ENCODE data around the gene CBX1.
A peak's percentile ranks its signal among the peaks of the same experiment; 100 is the strongest.
"Not testable (repeated sequence)": the region's sequence is repeated elsewhere in the genome, so short reads cannot be mapped to it uniquely, and the experiment has no call there.

CBX1 gene

DNA sequence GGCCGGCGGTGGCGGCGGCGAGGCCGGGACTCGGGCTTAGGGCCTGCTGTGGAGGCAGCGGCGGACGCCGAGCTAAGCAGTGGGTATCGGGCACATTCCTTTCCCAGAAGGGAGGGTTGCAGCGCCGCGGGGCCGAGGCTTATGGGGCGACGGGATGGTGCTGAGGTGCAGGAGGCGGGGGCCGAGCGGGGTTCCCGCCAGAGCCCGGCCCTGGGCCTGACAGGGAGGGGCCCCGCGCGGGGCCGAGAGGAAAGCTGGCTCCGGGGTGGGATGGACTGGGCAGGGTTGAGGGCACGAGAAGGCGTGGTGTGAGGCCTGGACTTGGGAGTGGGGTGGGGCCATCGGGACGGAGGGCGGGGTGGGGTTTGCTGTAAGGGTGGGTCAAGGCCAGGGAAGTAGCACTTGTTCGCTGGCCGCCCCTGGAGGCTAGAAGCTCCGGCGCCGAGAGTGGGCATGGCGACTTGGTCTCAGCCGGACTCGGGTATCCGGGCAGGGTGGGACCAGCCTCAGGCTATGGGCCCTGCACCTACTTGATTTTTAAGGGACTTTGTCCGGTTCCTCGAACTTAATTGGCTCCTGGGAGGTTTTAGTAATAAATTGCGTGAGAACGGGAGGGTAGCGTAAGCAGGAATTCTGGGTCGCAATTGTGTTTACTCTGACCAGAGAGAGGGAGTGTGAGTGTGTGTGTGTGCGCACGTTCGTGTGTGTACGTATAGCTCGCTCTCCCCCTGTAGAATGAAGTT, 52.7 kb downstream of the CBX1 start:
- peak; percentile 80 for DNase-seq

DNA sequence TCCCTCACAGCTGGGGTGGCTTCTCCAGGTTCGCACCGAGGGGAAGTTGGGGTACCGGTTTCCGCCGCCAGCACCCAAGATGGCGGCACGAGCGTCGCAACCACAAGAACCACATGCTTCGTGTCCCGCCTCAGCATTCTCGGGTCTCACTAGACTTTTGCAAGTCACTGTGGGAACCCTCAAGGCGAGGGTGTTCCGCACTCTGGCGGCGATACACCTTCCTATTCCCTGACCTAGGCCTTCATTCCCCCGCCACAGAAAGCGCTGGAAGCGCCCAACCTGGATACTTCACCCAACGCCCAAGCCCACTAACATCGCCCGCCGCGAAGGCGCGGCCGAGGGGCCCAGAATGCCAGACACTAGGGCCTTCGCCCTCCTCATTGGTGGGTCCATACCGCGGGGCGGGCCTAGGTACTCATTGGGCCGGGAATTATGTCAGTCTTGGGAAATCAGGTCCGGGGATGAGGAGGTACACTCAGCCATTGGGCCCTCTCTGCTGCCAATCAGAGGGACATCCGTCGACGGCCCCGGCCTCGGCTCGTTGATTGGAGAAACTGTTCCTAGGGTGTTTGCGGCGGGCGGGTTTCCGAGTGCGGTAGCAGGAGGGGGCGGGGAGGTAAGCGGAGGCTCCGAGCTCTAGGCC, 53.4 kb downstream of the CBX1 start, which contains the start of gene NFE2L1:
TSS of gene NFE2L1 (plus strand) at position 619 of the 643 bp plus-strand sequence. CDS start 2,760 bp downstream, outside the sequence.
- DNase-seq = peak; percentile 100

DNA sequence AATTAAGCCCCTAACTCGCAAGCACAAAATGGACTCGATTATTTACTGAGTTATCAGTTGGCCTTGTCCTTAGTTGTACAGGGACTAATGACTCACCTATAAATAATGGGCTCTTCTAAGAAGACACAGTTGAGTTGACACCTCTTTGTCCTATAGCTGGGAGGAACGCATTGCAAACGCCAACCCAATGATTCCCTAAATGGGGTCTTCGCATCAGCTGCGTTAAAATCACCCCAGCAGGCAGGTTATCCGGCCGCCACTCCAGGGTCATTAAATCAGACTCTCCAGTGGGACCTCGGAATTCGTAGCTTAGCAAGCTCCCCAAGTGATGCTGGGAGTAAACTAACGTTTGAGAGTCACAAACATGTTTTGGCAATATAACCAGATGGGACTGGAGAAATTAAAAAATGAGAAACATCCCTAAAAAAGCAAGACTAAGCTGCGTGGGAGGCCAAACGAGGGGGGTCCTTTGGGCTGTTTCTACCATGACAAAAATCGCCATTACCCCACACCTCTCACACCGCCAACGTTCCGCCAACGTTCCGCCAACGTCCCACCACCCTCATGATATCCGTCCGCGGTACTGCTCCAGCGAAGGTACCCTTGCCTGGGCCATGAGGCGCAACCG, 54.1 kb downstream of the CBX1 start:
- peak; percentile 28 for DNase-seq

DNA sequence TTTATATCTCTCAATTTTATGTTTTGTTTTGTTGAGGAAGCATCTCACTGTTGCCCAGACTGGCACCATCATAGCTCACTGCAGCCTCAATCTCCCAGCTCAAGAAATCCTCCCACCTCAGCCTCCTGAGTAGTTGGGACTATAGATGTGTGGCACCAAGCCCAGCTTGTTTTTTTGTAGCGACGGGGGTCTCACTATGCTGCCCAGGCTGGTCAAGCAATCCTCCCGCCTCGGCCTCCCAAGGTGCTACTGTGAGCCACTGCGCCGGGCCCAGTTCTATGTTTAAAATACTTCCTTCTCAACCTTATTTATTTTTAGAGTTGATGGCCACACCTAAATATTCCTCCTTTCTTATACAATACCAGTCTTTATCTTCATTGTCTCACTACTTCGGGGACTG, 55.0 kb downstream of the CBX1 start:
- no peak for DNase-seq

DNA sequence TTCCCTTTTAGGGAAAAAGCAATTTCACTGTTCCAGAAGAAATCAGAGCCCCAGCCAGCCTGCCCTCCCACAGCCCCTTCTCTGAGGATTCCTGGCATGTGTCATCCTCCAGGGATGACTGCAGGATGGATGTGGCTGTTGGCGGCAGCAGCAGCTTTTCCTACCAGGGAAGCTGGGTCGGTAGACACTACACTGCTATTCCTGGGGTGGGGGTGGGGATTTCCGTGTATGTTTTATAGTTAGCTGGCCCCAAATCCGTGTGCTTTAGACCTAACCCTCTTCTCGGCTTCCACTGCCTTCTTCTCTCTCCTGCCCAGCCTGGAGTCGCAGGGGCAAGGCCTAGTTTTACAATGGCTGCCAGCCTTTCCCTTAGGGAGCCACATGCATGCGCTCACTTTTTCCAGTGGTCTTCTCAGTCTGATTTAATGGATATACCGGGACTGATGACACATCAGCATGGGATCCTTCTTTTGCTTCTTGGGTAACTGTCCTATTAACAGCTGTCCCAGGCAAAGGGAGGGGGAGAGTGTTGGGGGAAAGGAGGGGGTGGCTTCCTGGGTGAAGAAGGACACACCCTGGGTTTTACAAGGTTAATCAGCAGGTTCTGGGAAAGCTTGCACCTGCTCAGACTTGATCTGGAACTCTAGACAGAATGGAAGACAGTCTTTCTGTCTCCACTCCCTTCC, 55.8 kb downstream of the CBX1 start:
- DNase-seq = no peak

DNA sequence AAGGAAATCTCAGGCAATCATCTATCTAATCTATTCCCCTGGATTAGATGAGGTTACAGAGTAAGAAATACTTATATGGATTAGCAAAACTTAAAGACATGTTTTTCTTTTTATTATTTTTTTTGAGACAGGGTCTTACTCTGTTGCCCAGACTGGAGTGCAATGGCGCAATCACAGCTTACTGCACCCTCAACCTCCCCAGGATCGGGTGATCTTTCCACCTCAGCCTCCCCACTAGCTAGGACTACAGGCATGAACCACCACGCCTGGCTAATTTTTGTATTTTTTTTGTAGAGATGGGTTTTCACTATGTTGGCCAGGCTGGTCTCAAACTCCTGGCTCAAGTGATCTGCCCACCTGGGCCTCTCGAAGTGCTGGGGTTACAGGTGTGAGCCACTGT, 56.4 kb downstream of the CBX1 start:
- no peak for DNase-seq

DNA sequence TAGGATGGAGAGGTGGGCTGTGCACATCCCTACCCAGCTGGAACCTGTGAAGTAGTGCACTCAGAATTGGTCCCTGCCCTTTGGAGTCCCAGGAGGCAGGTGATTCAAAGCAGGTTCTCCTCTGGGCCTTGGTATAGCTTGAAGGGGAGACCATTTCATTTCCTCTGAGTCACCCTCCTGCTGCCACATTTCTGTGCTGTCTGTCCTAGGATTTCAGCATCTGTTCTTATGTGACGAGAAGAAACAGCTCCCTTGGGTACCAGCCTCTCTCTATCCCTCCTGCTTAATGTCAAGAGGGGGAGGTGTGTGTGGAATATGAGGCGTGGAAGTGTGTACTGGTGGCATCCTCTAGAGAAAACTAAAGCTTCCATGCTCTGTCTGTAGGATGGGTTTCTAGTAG, 58.1 kb downstream of the CBX1 start:
- no peak for DNase-seq

DNA sequence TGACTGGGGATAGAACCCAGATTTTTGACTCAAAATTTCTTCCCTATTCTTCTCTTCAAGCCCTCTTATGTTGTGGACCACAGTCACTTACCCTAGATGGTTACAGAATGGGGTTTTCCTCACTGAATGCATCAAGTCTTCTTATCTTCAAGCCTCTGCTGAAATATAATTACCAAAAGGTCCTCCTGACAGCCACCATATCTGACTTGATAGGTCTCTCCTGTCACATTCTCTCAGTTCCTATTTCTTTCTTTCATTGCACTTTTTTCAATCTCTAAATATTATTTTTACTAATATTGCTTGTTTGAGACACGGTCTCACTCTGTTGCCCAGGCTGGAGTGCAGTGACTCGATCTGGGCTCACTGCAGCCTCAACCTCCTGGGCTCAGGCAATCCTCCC, 62.6 kb downstream of the CBX1 start:
- DNase-seq = no peak

DNA sequence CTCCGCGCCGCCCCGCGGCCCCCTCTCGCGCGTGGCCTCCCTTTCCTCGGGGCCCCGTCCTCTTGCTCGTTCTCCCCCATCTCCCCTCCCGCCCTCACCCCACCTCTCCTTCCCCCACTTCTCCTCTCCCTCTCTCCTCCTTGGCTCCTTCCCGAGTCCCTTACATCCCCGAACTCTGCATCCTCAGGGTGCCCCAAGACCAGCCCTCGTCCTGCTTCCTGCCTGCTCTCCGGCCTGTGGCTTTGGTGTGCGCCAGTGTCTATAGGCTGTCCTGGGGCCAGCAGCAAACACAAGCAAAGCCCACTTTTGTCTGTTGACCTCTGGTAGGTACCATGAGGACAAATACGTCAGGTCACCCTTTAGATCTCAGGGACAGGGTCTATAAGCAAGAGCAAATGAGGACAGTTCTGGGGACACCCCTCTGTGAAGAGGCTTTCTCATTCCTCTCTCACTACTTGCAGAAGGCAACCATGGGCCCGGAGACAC, 63.4 kb downstream of the CBX1 start:
- DNase-seq = no peak

DNA sequence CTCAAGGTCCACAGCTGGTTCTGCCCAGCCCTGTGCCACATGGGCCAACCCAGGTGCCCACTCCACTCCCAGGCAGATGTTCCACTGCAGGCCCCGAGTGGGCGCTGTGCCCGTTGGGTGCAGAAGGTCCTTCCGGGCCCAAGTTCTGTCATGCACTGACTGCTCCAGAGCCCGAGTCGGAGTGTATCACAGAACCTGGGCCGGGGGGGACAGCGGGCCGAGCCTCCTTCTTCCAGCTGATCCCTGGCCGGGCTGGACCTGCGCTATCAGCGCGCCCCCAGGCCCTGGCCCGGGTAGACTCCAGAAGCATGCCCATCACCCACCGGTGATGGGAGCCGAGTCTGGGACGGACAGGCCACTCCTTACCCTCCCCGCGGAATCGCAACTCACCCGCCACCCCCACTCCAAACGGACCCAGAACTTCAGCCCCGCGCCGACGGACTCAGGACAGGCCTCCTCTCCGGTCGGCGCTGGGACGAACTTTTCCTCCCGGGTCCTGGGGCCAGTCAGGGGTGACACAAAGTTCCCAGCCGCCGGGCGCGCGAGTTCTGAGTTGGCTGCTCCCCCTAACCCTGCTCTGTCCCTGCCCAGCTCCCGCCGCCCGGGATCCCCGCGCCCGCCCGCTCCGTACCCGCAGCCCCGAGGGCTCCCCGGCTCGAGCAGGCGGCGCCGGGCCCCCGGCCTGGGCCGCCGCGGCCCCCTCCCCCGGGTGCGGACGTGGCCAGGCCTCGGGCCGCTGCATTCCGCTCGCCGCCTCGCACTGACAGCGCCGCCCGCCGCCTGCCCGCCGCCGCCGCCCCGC, 64.0 kb downstream of the CBX1 start, which contains the start of gene COPZ2:
TSS of gene COPZ2 (minus strand) at position 762 of the 802 bp plus-strand sequence. CDS start at position 742, 20 bp downstream.
- DNase-seq = peak; percentile 69

DNA sequence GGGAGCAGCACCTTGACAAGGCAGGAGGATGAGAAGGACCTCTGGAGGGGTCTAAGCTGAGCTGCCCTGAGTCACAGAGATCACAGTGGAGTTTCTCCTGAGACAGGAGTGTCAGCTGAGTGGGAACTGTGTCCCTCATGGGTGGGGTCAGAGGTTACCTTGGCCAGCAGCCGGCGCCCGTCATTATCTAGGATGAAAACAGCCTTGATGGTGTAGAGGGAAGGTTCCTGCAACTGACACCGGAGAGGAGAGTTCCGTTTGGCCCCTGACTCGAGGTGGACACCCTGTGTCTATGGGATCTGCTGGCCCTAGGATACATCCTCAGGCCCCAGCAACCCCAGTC, 64.6 kb downstream of the CBX1 start:
- DNase-seq = no peak

DNA sequence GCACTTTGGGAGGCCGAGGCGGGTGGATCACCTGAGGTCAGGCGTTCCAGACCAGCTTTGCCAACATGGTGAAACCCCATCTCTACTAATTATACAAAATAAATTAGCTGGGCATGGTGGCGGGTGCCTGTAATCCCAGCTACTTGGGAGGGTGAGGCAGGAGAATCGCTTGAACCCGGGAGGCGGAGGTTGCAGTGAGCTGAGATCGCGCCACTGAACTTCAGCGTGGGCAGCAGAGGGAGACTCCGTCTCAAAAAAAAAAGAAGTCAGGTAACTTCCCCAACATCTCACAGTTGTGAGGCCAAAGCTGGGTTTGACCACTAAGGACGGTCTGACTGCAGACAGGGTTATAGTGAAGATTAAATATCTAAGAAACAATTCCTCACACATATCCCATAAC, 66.5 kb downstream of the CBX1 start:
- not testable (repeated sequence) for DNase-seq

DNA sequence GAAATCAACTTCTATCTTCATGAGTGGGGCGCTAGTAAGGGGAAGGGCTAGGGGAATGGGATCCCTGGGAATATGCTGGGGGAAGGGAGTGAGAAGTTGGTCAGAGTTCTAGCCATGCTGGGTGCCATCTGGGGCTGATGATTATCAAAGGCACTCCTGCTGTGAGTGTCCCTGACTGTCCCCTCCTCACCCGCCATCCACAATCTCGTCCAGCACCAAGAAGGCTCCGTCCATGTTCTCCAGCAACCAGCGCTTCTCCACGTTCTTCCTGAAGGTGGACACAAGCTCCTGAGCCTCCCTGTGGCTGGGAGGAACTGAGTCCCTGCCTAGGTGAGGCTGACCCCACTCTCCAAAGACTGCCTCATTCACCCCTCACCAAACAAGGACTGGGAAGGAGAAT, 69.3 kb downstream of the CBX1 start:
- no peak for DNase-seq

DNA sequence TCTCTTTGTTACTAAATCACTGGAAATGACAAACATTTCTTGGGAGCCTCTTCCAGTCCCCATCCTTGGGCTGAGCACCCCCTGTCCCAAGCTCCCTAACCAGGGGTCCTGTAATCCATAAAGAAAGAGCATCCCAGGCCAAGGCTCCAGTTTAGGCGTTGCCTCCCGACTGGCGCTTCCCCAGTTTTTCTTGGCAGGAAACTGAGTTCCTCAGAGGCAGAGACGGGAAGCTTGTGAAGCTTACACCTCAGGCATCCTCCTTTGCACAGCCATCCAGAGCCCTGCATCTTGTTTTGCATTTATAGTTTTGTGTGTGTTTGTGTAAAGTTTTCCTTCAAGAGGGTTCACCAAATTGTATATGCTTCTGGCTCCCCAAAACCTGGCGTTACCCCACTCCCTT, 70.7 kb downstream of the CBX1 start:
- DNase-seq = no peak

DNA sequence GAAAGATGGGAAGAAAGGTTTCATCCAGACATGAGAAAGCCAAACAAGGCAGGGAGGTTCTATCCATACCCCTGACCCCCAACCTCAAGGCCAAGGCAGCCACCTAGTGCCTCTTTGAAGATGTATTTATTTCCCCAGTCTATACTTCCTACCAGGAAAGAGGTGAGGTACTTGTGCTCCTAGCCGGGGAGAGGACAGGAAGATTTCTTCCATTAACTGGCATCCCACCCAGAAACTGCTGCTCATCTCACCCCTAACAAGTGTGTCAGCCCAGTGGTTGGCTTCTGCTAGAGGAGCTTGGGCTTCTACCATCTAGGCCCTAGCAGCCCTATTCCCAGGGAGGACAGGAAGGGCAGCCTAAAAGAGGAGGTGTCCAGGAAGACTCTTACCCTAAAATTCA, 72.5 kb downstream of the CBX1 start:
- no peak for DNase-seq

DNA sequence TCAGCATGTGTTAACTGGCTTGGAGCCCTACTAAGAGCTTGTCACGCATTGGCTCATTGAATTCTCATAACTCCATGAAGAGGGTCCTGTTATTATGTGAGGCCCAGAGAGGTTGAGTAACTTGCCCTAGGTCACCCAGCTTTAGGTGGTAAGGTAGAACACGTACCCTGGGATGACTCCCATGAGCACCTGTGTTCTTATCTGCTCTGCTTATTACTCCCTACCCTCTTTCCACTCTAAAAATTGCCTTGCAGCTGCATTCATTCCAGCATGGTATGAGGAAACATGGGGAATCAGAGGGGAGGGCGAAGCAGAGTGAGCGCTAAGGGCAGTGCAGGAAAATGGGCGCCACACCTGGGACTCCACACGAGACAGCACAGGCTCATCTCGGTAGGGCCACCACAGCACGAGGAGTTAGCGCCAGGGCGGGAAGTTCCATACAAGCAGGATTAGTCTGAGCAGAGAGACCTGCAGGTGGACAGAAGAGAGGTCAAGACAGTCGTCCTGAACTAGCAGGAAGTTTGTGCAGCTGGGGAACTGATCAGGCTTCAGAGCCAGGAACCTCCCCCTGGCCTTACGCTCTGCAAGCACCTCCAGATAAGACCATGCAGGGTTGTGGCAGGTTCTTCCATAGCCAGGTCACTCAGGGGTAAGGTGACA, 73.8 kb downstream of the CBX1 start:
- DNase-seq = no peak

DNA sequence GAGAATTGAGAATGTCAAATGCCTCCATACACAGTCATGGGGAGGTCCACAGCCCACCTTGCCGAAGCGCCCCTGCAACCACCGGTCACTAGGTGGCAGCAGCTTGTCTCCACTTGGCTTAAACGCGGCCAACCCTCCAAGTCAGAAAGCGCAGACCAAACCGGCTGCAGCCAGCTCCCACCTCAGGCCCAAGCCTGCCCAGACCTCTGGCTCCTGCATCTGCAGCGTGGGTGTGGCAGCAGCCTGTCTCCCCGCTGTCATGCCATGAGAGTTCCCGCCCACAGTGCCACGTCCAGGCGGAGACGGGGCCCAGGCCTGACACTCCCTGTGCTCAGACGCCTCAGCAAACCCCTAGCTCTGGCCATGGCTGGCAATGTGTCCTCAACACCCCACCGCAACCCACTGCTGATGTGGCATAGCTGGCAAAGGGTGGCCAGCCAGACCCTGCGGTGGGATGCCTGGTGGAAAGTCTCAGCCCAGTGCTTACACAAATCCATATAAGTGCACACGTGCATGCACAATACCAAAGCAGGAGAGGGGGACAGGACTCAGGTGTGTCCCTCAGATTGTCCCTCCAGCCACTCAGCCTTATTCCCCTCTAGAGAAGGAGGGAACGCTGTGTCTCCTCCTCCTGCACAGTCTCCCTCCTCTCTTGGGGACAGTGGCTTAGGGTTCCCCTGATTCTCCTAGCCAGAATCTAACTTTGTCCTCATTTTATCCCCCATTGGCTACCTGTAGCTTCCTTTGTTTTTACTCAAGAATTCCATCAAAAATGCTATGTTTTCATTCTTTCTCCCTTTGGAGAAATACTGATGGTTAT, 74.6 kb downstream of the CBX1 start:
- DNase-seq = peak; percentile 82

DNA sequence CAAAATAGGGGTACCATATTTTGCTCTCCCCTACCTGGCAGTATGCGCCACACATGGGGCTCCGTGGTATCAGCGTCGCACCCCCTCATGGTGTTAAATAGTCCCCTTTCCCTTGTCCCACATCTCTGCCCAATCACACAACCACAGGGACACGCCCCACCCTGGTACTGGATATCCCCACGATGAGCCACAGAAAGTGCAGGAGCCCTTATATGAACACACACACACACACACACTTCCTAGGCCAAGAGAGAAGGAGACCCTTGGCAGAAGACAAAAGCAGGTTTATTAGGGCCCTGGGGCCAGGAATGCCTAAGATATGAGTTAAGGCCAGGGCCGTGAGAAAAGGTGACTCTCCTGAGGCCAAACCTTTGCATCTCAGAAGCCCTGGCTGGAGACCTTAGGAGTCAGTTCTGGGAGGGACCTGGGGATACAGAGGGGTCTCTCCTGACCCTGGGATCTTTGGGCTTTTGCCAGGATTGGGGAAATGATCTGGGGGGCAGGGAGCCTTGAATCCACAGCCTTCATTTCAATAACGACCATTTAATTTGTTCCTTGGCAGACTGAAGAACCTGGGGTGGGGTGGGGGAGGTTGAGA, 75.3 kb downstream of the CBX1 start:
- DNase-seq = no peak

DNA sequence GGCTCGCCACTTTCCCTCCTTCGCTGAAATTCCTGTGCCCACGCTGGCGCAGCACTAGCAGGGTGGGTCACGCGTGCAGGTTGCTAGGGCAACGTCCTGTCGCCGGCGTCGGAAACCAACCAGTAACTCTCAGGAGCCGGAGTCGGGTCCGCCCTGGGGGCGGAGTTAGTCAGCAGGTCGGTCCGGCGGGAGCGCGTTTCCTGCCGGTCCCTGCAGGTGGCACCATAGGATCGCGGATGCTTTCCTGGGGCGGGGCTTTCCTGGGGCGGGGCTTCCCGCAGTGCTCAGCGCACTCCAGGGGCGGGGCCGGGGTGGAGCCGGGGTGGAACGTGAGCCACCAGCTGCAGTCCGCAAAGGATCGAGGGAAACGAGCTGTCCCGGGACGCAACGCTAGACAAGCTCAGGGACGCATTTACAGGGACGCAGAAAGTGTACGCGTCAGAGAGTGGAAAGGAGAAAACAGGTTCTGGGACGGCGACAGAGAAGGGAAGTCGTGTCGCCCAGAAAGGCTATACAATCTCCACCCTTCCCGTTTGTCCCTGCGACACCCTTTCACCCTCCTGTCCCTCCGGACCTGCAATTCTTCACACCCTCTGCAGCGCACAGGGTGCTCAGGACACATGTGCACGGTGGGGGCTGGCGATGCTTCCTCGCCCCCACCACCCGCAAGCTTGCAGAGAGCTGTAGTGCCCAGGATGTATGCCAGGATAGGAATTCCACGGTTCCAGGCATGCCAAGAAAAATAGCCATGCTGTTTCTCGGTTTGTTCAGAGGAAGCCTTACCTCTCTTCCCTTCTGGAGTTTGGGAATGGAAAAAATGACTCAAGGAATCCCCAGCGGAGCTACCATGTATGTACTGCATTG, 76.0 kb downstream of the CBX1 start:
- peak; percentile 99 for DNase-seq
